Stimulated activated CD4-positive, alpha-beta T cell treated with anti-CD3 and anti-CD28 coated beads, TNF-alpha, amount 100 ng/mL, for 1 hour (primary cell): Measurements from ENCODE around the gene FLT3LG.

Source experiments
- DNase-seq, 3 donors: peaks; one replicate each; pipeline ENCODE4 v3.0.0-alpha.2; 2020; ENCODE audit warnings: low read depth in 3 of 3, low spot score in 1 of 3

The FLT3LG gene

GRCh38 chr19:49507803-49508494, 33.9 kb downstream of the FLT3LG start:
- DNase-seq = no peak

- no peak for DNase-seq
Measured at GRCh38 chr19:49512970-49513745, 39.1 kb downstream of the FLT3LG start.

GRCh38 chr19:49513746-49514118, 39.7 kb downstream of the FLT3LG start:
- no peak for DNase-seq

- no peak for DNase-seq
Measured at GRCh38 chr19:49514151-49514550, 40.1 kb downstream of the FLT3LG start.

- DNase-seq = no peak
Measured at GRCh38 chr19:49515767-49516166, 41.8 kb downstream of the FLT3LG start.

- no peak for DNase-seq
Measured at GRCh38 chr19:49518033-49518432, 44.0 kb downstream of the FLT3LG start.

GRCh38 chr19:49520705-49521319, 46.8 kb downstream of the FLT3LG start:
- no peak for DNase-seq

GRCh38 chr19:49524812-49525455, 50.9 kb downstream of the FLT3LG start:
- DNase-seq = no peak

GRCh38 chr19:49528211-49528771, 54.3 kb downstream of the FLT3LG start:
- DNase-seq = no peak

- DNase-seq = no peak
Measured at GRCh38 chr19:49530708-49531107, 56.7 kb downstream of the FLT3LG start.

GRCh38 chr19:49533551-49534488, 59.8 kb downstream of the FLT3LG start:
- DNase-seq = peak; percentile 47 to 86 (median 58)

- DNase-seq = no peak
Measured at GRCh38 chr19:49534632-49535385, 60.8 kb downstream of the FLT3LG start.
